Measurements from ENCODE around the gene PTBP1. TPM values are rescaled to one million over a fixed set of nuclear protein-coding genes. Genes with fewer than 3 reads are reported as not detected.

Gene PTBP1
- total and polyA plus RNA-seq, 9 of the 15 experiments (the other 6 are each of a cell fraction or from before 2014, with no cell fraction given), result 14.0 to 759 (median 234) TPM

DNA sequence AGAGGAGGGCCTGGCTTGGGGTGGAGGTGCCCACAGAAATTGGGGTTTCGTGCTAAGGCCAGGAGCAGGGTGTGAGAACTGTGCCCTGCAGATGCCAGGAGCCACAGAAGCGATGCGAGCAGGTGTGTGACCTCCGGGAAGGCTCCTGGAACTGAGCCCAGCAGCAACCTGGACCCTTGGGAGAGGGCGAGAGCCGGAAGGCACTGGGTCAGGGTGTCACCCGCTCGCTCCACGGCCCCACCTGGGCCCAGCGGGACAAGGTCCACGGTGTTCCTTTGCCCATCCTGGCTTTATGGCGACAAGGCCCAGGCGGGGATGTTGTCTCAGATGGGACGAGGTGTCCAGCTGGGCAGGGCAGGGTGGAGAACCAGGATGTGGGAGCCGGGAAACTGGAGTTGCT, 42.2 kb upstream of the PTBP1 start:
- no peak overlapping the region for H2AFZ ChIP-seq (ENCODE audit: low read depth, low read length)
- no peaks in the 10 kb centered on the region for H3K36me3 ChIP-seq (ENCODE audit: control insufficient read depth, insufficient read depth, low read length)
- no peak overlapping the region for H3K4me3 ChIP-seq
- ChIA-PET POLR2A (no interaction called here), CTCF (ENCODE audit: low intra/inter-chr PET ratio) (no interaction called here)
- H3K27ac ChIP-seq (ENCODE audit: extremely low read depth, low read depth, low read length), result no peak overlapping the region
- in situ Hi-C loops (cut with MboI) (loop anchor here (25.0 kb wide), 1 partner anchor 482 kb away; the partner anchor contains the start of genes ATP5F1D, CBARP and MIDN), intact Hi-C loops (cut with micrococcal nuclease) (no loop called here)
- peaks cover 11% of the 10 kb centered on the region; the same call in 1 of the 2 replicates for H3K9me3 ChIP-seq (replicated peaks; ENCODE audit: control insufficient read depth, insufficient read depth, low read depth, low read length)
- 59% methylated on average over 8 of the region's 15 CpGs for WGBS (ENCODE audit: insufficient coverage, low coverage, missing lambda C conversion rate)
- ATAC-seq (no peak), FAIRE-seq (no peak), DNase-seq (ENCODE audit: extremely low read depth in 1 of 4, low spot score in 3 of 4) (no peak)
- H3K9ac ChIP-seq (ENCODE audit: insufficient read depth in 1 of 2, low read depth in 2 of 2, low read length in 2 of 2), result peak overlapping the region in 1 of 2 experiments; percentile 55; a peak in 1 of 4 replicates
- TF ChIP-seq MIER1 (IDR thresholded peaks at IDR 0.05; ENCODE audit: low read depth) (no peak), ZNF639 (CRISPR knock-in tag; conservative IDR thresholded peaks at IDR 0.05 in 1 of 2, IDR thresholded peaks at IDR 0.05 in 1 of 2) (no peak), MTA2 (IDR thresholded peaks at IDR 0.05; ENCODE audit: low read depth) (no peak), ZNF124 (CRISPR knock-in tag; IDR thresholded peaks at IDR 0.05) (no peak), BCOR (IDR thresholded peaks at IDR 0.05) (no peak), MNT (conservative IDR thresholded peaks at IDR 0.05) (no peak), CEBPB (tag; IDR thresholded peaks at IDR 0.05) (no peak), MBD1 (CRISPR knock-in tag; IDR thresholded peaks at IDR 0.05) (no peak), BMI1 (IDR thresholded peaks at IDR 0.05; ENCODE audit: low read length) (no peak), PCBP2 (IDR thresholded peaks at IDR 0.05; ENCODE audit: low read depth, low read length, poor library complexity, severe bottlenecking) (no peak), ZNF347 (CRISPR knock-in tag; IDR thresholded peaks at IDR 0.05; ENCODE audit: low read depth) (no peak)
- TF ChIP-seq, protein P1, sequence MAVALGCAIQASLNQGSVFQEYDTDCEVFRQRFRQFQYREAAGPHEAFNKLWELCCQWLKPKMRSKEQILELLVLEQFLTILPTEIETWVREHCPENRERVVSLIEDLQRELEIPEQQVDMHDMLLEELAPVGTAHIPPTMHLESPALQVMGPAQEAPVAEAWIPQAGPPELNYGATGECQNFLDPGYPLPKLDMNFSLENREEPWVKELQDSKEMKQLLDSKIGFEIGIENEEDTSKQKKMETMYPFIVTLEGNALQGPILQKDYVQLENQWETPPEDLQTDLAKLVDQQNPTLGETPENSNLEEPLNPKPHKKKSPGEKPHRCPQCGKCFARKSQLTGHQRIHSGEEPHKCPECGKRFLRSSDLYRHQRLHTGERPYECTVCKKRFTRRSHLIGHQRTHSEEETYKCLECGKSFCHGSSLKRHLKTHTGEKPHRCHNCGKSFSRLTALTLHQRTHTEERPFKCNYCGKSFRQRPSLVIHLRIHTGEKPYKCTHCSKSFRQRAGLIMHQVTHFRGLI (CRISPR knock-in tag; IDR thresholded peaks at IDR 0.05), result no peak
- no peaks in the 10 kb centered on the region for H3K9me1 ChIP-seq (ENCODE audit: control insufficient read depth, insufficient read depth, low read length)
- no peaks in the 10 kb centered on the region for H3K27me3 ChIP-seq (ENCODE audit: control insufficient read depth in 2 of 2, insufficient read depth in 2 of 2, low read length in 2 of 2)
- peaks cover 11 to 40% of the 10 kb centered on the region in 2 experiments; a peak in 4 of 5 replicates for H3K4me1 ChIP-seq (replicated peaks in 1 of 2; ENCODE audit: control insufficient read depth in 2 of 2, insufficient read depth in 2 of 2, low read length in 2 of 2)
- no peaks in the 10 kb centered on the region for H4K20me1 ChIP-seq (replicated peaks; ENCODE audit: control insufficient read depth, insufficient read depth, low read length)
- H3K4me2 ChIP-seq (ENCODE audit: insufficient read depth, low read length), result no peak overlapping the region
- no peaks in the 10 kb centered on the region for H3K79me2 ChIP-seq (ENCODE audit: control insufficient read depth, insufficient read depth, low read length)
- BruUV-seq (replicated peaks), result no TSS peak

All from K562 (cell line).